NCI-H187 treated with DMSO at 0.1 percent for 48 hours (cell line): Measurements from ENCODE around the gene CRCP.

Source experiments
- DNase-seq: peaks from one replicate; lab custom pipeline; 2025; lab: John Stamatoyannopoulos, UW

Gene CRCP

DNA sequence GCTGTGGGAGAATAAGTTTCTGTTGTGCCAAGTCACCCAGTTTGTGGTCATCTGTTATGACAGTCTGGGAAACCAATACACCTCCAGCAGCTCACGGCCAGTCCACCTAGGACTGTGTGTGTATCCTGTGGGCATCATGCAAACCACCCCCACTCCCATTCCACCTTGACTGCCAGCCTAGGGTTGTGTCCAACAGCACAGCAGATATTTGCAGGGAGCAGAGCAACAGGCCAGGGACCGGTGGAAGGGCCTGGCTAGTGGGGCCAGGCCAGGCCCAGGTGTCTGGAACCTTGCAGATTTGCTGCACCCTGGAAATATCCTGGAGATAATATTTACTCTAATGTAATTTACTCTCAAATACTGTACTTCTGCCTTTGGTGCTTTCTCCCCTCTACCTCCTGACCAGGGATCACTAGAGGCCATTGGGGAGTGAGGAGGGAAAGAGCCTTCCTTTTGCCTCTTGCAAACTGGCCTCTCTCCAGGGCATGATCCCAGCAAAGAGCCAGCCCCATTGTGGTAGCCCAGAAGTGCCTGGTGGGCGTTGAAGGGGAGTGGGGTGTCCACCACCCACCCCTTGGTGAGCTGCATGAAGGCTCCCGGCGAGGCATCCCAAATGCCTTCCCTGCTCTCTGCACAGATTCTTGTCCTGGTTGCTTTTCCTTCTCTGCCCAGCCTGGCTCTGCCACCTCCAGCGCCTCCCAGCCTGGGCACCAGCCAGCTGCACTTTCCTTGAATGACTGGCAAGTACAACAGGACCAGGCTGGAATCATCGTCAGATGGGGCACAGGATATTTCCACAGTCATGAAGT lies 75.3 kb downstream of the CRCP start:
- DNase-seq = no peak

DNA sequence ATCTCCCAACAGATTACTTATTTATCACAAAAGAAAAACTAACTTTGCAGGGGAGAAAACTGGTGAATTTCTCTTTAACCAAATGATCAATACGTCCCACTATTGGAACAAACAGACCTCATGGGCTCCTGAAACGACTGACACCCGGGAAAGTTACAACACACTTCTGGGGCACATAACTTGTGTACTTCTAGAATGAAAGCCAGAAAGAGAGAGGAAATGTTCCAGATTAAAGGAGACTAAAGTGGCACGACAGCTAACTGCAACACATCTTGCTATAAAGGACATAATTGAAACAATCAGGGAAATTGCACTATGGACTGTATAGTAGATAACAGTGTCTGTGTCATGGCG lies 75.8 kb downstream of the CRCP start:
- DNase-seq = no peak

DNA sequence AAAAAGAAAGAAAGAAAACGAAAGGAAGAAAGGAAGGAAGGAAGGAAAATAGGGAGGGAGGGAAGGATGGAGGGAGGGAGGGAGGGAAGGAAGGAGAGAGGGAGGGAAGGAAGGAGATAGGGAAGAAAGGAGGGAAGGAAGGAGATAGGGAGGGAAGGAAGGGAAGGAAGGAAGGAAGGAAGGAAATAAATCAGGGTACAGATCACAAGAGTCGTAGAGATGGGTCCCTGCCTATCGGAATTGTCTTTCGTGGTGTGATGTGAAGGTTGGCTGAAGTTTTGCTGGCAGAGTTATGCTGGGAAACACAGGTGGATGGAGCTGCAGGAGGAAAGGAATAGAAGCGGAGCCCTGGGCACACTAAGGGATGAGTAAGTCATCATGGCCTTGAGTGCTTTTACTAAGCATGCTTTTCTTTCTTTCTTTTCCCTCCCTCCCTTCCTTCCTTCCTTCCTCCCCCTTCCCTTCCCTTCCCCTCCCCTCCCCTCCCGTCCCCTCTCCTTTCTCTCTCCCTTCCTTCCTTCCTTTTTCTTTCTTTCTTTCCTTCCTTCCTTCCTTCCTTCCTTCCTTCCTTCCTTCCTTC lies 78.6 kb downstream of the CRCP start:
- DNase-seq = no peak

DNA sequence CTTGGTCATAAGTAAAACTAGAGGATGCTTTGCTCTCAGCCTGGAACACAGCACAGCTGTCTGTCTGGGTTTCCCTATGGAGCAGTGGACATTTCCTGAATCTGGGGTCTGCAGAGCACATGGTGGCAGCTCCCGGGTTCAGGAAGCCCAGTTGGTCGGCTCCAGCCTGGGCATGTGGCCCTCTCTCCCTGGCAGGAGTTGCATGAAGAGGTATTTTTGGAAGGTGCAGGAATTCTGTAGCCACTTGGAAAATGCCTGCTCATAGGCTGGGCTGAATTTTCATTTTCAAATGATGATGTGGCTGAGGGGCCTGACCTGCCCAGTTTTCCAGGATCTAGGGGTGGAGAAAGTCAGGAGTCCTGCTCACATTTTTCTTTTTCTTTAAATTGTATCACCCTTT lies 83.8 kb downstream of the CRCP start:
- no peak for DNase-seq

DNA sequence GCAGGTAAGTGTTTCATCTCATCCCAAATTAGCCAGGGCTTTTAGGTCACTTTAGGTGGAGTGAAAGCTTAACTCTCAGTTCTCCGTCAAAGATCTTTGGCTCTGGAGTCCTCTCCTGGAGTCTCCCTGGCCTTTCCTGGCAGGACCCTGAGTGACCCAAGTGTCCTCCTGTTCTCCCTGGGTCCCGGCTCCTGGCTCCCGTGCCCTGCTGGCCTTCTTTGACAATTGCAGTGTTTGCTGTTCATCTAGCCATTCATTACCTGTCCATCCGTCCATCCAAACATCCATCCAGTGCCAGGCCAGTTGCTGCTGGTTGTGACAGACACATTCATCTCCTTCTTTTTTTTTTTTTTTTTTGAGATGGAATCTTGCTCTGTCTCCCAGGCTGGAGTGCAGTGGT lies 84.3 kb downstream of the CRCP start:
- DNase-seq = no peak

DNA sequence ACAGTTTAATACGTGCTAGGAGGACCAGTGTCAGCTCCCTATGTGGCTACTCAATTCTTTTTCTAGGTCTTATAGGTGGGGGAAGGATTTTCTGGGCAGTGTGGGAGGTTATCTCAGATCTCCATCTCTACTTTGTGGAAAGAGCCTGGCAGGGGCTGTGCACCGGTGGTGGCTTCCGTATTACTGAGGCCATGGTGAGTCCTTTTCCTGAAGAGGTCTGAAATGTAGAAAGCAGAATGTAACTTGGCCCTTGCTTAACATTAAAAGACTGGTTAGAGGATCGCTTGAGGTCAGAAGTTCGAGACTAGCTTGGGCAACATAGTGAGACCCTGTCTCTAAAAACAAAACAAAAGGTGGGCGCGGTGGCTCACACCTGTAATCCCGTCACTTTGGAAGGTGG lies 87.8 kb downstream of the CRCP start:
- DNase-seq = no peak
